CD4-positive, alpha-beta T cell treated with Interleukin-2 at 100 ng/mL for 4 hours (primary cell): ENCODE measurements around the gene LITAFD.
A peak's percentile ranks its signal among the peaks of the same experiment; 100 is the strongest.
"Not testable (repeated sequence)": the region's sequence is repeated elsewhere in the genome, so short reads cannot be mapped to it uniquely, and the experiment has no call there.

Experiments
- DNase-seq: peaks from one replicate; pipeline ENCODE4 v3.0.0-alpha.2; 2020; ENCODE audit warnings: low spot score

Gene LITAFD

DNA sequence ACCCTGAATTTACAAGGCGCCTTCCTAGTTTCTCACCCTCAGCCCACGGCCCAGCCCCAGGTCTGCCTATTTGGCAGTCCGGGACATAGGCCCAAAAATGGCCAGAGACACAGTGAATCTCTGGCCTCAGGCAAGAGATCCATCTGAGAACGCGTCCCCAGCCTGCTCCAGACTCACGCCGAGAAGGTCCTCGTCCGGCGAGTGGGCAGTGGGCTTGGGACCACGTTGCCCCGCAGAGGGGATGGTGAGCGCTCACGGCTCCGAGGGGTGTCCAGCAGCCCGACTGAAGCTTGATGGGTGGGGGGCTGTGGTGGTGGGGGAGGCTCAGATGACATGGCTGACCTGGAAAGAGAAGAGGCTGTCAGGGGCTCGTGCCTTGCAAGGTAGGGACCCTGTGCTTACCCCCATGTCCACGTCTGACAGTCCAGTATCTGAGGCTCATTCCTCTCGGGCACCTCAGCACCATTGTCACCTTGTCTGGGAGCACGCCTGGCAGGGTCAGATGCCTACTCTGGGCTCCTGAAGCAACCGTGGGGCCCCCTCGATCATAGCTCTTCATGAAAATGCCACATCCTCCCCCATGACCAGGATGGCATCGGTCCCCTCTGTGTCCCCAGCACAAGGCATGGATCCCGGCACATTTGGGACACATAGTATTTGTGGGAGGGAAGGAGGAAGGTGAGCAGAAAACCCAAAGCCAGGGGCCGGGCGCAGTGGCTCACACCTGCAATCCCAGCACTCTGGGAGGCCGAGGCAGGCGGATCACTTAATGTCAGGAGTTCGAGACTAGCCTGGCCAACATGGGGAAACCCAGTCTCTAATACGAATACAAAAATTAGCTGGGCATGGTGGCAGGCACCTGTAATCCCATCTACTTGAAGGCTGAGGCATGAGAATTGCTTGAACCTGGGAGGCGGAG lies 22.9 kb upstream of the LITAFD start:
- DNase-seq = no peak

- DNase-seq = no peak
Measured at GRCh38 chr16:8859913-8860881, 22.0 kb upstream of the LITAFD start.

DNA sequence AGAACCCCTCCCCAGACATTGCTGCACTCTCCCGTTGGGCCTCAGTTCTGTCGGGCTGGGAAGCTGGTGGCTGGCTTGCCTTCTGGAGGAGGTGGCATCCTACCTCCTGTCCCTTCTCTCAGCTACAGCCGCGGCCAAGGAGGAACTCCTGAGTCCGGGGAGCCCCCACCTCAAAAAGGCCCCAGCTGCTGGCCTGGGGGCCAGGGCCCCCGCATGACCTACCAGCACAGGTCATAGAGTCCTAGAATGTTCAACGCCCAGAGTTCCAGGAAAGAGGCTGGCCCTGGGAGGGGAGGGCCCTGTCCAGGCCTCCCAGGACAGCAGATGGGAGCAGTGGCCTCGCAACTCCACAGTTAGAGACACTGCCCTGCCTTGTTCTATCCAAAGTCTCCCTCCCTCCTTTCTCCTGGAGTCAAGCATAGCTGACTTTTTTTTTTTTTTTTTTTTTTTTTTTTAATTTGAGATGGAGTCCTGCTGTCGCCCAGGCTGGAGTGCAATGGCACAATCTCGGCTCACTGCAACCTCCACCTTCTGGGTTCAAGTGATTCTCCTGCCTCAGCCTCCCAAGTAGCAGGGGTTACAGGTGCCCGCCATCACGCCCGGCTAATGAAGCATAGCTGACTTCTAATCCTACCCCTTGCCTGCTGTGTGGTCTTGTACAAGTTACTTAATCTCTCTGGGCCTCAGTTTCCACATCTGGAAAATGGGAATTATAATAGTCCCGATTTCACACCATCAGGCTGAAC lies 20.4 kb upstream of the LITAFD start:
- no peak for DNase-seq

- no peak for DNase-seq
Measured at GRCh38 chr16:8862309-8863130, 19.6 kb upstream of the LITAFD start.

- DNase-seq = no peak
Measured at GRCh38 chr16:8863594-8864424, 18.3 kb upstream of the LITAFD start.

DNA sequence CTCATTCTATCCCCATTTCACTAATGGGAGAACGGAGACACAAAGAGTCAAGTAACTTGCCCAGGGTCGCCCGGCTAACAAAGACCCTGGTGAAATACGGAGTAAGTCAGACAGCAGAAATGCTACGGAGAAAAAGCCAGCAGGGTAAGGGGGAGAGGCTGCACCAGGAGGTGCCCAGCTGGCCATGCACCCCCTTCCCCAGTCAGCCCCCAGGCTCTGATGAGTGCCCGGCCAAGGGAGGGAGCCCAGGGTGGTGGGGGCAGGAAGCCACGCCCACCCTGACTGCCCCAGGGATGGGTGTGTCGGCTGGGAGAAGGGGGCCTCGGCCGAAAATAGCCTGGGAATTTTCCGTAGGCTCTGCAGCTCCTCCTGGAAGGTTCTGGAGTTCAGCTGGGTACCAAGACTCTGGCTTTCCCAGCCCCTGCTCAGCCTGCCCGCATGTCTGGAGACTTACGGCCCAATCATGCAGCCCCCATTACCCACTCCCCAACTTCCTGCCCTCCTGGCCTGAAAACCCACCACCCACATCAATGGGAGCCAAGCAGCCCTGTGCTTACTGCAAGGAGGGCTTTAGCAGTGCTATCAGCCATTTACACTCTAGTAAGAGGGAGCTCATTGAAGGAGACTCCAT lies 17.6 kb upstream of the LITAFD start:
- no peak for DNase-seq

- no peak for DNase-seq
Measured at GRCh38 chr16:8865145-8865882, 16.8 kb upstream of the LITAFD start.

- DNase-seq = no peak
Measured at GRCh38 chr16:8866118-8866883, 15.8 kb upstream of the LITAFD start.

GRCh38 chr16:8866884-8867215 lies 15.3 kb upstream of the LITAFD start:
- DNase-seq = no peak

- DNase-seq = no peak
Measured at GRCh38 chr16:8867216-8867931, 14.8 kb upstream of the LITAFD start.

DNA sequence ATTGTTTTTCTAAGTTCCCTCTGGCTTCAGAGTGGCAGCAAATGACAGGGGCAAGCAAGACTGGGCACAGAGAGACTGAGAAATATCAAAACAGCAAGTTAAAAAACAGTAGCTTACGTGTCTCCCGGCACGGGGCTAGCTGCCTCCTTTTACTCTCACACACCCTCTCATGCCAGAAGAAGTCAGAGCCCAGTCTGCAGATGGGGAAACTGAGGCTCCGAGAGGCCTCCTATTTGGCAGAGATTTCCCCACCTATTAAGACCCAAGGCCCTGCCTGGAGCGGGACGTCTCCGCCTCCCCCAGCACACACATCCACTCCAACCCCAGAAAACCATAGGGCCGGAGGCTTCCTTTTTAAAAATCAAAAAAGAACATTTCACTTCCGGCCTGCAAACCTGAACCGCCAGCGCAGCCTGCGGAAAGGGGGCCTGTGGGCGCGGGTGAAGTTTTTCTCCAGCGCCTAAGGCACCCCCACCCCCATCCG lies 14.2 kb upstream of the LITAFD start:
- DNase-seq = peak; percentile 49

GRCh38 chr16:8868416-8869211 lies 13.5 kb upstream of the LITAFD start, which contains the start of gene CARHSP1:
CARHSP1 (minus strand) TSS chr16:8869006; CDS start chr16:8859328, 9,678 bp downstream.
- peak; percentile 76 for DNase-seq

DNA sequence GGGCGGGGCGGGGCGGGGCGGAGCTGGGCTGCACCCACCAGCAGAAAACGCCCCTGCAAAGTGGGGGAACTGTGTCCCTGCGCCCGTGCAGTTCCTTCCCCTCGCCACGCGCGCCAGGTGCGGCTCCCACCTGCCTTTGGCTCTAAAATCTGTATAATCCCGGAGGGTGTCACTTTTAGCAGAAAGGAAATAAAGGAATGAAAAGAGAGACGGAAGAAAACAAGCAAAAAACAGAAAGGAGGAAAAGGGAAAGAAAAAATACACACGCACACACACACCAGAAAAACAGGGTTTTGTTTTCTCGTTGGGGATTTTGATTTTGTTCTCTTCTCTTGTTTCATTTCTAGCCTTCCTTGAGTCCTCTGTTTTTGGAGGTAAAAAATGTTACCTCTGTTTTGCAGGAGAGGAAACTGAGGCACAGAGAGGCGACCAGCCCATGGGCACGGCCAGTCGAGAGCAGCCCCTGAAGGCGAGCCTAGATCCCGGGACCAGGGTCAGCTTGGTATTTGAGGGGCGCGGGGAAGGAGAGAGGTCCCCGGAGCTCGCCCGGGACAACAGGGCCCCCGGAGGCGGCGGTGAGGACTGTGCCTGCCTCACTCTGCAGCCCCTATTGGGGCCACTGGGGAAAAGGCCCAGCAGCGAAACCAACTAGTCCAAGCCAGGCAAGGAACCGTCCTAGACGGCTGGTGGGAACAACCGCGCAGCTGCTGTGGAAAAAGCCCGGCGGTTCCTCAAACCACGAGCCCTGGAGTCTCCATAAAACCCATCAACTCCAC lies 12.8 kb upstream of the LITAFD start:
- no peak for DNase-seq

DNA sequence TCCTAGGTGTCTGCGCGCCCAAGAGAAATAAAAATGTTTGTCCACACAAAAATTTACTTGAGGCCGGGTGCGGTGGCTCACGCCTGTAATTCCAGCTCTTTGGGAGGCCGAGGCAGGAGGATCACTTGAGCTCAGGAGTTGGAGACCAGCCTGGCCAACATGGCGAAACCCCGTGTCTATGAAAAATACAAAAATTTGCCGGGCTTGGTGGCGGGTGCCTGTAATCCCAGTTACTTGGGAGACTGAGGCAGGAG lies 12.2 kb upstream of the LITAFD start:
- DNase-seq = not testable (repeated sequence)

- DNase-seq = no peak
Measured at GRCh38 chr16:8872071-8872470, 10.1 kb upstream of the LITAFD start.
